ENCODE measurements around the gene CPPED1.

GRCh38 chr16:12652924-12653323 lies 150.8 kb downstream of the CPPED1 start:
- TF ChIP-seq POLR2A (IDR thresholded peaks at IDR 0.05; ENCODE audit: extremely low read depth, insufficient read length) (no peak), CTCF (IDR thresholded peaks at IDR 0.05; ENCODE audit: low read depth, low read length) (no peak)
